GM10847 (cell line): ENCODE measurements around the gene RBBP8NL.

ENCODE experiments used
- POLR2A ChIP-seq: IDR thresholded peaks from 2 replicates; pipeline ENCODE4 v1.6.1; 2011; ENCODE audit not compliant: insufficient read length; ENCODE audit errors: extremely low read depth

The RBBP8NL gene

GRCh38 chr20:62374331-62375152 is 52.8 kb downstream of the RBBP8NL start:
- TF ChIP-seq POLR2A, result no peak

- TF ChIP-seq POLR2A, result no peak
Measured at GRCh38 chr20:62372042-62372993, 55.0 kb downstream of the RBBP8NL start.

DNA sequence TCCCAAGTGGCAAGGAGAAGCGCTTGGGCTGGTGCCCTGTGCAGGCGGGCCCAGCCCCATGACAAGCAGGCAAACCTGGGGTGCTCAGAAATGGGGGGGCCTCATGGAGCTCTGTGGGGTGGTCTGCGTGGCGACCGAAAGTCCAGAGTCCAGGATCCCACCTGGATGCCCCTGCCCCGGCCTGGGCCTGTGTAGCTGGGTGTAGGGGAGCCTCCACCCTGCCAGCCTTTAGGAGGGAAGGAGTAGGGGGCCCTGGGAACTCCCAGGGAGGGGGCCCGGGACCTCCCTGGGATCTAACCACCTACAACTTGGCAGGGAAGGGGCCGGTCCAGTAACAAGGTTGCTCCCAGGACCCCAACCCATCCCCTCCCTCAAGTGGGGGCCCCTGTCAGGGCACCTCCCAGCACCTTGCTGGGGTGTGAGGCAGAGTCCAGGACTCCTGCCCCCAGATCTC is 55.7 kb downstream of the RBBP8NL start:
- TF ChIP-seq POLR2A, result no peak

GRCh38 chr20:62370807-62371587 is 56.3 kb downstream of the RBBP8NL start:
- no peak for TF ChIP-seq POLR2A

GRCh38 chr20:62370115-62370806 is 57.1 kb downstream of the RBBP8NL start:
- TF ChIP-seq POLR2A, result no peak

- no peak for TF ChIP-seq POLR2A
Measured at GRCh38 chr20:62369815-62370114, 57.6 kb downstream of the RBBP8NL start.

GRCh38 chr20:62368976-62369814 is 58.1 kb downstream of the RBBP8NL start:
- TF ChIP-seq POLR2A, result no peak

DNA sequence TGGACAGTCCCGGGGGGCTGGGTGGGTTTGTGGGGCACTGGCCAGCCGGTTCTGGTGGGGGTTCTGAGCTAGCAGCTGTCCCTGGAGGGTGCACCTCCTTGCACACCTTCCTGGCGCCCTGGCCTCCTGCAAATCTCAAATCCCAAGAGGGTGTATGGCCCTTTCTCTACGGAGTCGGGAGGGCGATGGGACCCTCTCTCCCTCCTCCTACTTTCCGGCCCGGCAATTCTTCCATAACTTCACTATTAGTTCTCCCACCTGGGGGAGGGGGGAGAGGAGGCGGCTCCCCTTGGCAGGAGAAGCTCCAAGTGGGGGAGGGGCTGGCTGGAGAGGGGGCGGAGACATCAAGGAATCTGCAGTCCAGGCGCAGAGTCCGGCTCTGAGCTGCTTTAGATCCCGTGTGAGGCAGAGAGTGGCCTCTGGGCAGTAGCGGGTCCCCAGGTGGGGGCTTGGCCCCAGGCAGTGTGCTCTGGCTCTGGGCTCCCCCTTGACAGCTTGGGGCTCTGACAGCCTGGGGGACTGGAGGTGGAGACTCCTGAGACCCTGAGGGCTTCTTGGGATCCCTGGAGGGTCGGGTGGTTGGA is 58.9 kb downstream of the RBBP8NL start:
- no peak for TF ChIP-seq POLR2A

DNA sequence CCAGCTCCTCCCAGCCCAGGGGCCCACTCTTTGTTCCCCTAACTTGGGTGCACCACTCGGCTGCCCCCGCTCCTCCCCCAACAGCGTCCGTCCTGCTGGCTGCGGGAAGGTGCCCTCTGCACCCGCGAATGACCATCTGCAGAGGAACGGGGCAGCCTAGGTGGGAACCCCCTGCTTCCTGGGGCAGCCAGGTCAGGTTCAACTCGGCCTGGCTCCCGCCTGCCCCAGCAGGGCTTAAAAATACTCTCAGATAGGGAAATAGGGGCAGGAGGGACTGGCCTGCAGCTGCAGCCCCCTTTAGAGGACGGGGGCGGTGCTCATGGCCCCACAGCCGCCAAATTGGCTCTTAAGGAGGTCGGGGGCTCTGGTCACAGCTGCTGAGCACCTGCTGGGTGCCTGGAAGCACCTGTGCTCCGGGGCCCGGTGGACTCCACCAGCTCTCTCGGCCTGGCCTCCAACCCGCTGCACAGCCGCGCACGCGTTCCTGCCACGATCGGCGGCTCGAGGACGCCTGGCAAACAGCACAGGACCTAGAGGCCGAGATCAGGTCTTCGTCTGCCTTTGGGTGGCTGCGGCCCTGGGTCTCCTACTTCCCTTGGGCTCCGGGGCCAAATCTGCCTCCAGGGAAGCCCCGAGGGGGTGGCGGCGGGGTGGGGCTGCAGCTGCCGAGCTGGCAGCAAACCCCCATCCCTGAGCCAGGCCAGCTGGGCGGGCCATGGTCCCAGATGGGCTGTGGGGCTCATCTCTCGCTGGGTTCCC is 59.5 kb downstream of the RBBP8NL start:
- no peak for TF ChIP-seq POLR2A

DNA sequence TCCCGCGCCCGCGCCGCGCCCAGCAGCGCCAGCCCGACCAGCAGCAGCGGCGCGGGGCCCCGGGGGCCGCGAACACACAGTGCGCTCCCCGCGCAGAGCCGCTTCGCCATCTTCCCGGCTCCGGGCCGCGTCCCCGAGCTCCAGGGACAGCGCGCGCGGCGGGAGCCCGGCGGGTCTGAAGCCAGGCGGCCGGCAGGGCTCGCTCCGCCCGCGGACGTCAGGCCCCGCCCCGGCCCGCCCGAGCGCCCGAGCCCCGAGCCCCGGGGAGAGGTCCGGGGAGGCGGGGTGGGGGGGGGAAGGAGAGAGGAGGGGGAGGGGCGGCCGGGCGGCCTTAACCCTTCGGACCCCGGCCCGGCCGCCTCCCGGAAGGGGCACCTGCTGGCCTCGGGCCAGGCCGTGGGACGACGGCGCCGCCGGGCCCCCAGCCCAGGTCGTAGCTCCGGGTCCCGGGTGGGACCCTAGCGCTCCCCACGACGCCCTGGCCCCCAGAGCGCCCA is 60.2 kb downstream of the RBBP8NL start, which contains the start of gene LAMA5:
TSS of gene LAMA5 (minus strand) at position 177 of the 497 bp plus-strand sequence. CDS start at position 110, 67 bp downstream.
- no peak for TF ChIP-seq POLR2A

- TF ChIP-seq POLR2A, result no peak
Measured at GRCh38 chr20:62366370-62367135, 60.8 kb downstream of the RBBP8NL start.
